Loucy (cell line): ENCODE measurements around the gene KLHL6.

Experiments used
- H2AFZ ChIP-seq: fragments of 200-600 bp; sonication (generic); 2 replicates; pipeline ENCODE4 v1.6.0; 2016; ENCODE audit warnings: antibody characterized with exemption, mild to moderate bottlenecking, low read length, moderate library complexity
- H3F3A ChIP-seq: fragments of 200-600 bp; 2 replicates; pipeline ENCODE4 v1.6.0; 2016; ENCODE audit warnings: antibody characterized with exemption, low read depth, mild to moderate bottlenecking
- H3K27me3 ChIP-seq: fragments of 200-600 bp; sonication (generic); 2 replicates; pipeline ENCODE4 v1.6.1; 2014; ENCODE audit warnings: low read length, mild to moderate bottlenecking; ENCODE audit not compliant: insufficient read depth, poor library complexity, severe bottlenecking
- H3K36me3 ChIP-seq: fragments of 200-600 bp; sonication (generic); 2 replicates; pipeline ENCODE4 v1.6.1; 2016; ENCODE audit warnings: low read length; ENCODE audit not compliant: insufficient read depth
- H3K4me1 ChIP-seq: fragments of 200-600 bp; sonication (generic); 2 replicates; pipeline ENCODE4 v1.5.1; 2014; ENCODE audit warnings: low read length, mild to moderate bottlenecking; ENCODE audit not compliant: insufficient read depth, poor library complexity, severe bottlenecking
- H3K4me2 ChIP-seq: fragments of 200-600 bp; sonication (generic); 2 replicates; pipeline ENCODE4 v1.6.0; 2014; ENCODE audit warnings: antibody characterized with exemption, low read length, low read depth, mild to moderate bottlenecking; ENCODE audit not compliant: poor library complexity, severe bottlenecking
- H3K4me3 ChIP-seq: fragments of 200-600 bp; sonication (generic); 2 replicates; pipeline ENCODE4 v1.5.1; 2014; ENCODE audit warnings: low read length, mild to moderate bottlenecking, mixed read lengths; ENCODE audit not compliant: poor library complexity, severe bottlenecking
- H3K79me2 ChIP-seq: fragments of 200-600 bp; sonication (generic); 2 replicates; pipeline ENCODE4 v1.6.1; 2014; ENCODE audit warnings: low read length; ENCODE audit not compliant: insufficient read depth
- H3K9ac ChIP-seq: fragments of 200-600 bp; sonication (generic); 2 replicates; pipeline ENCODE4 v1.6.0; 2014; ENCODE audit warnings: mild to moderate bottlenecking, low read depth, low read length, moderate library complexity; ENCODE audit not compliant: poor library complexity, severe bottlenecking
- H3K9me2 ChIP-seq: fragments of 200-600 bp; sonication (generic); replicated peaks from 2 replicates; pipeline ENCODE4 v1.6.1; 2016; ENCODE audit warnings: low read depth, low read length, mixed read lengths
- H3K9me3 ChIP-seq: fragments of 200-600 bp; sonication (generic); 2 replicates; pipeline ENCODE4 v1.6.1; 2014; ENCODE audit warnings: mild to moderate bottlenecking, antibody characterized with exemption, low read length, low read depth; ENCODE audit not compliant: insufficient read depth
- H4K20me1 ChIP-seq: fragments of 200-600 bp; sonication (generic); 2 replicates; pipeline ENCODE4 v1.6.0; 2014; ENCODE audit warnings: antibody characterized with exemption, low read length, mild to moderate bottlenecking; ENCODE audit not compliant: insufficient read depth, poor library complexity, severe bottlenecking
- CTCF ChIP-seq: fragments of 200-600 bp; sonication (generic); conservative IDR thresholded peaks from 2 replicates; pipeline ENCODE4 v1.5.1; 2014; ENCODE audit warnings: mild to moderate bottlenecking, antibody characterized with exemption, low read length
- EZH2phosphoT487 ChIP-seq: fragments of 200-600 bp; IDR thresholded peaks from 2 replicates; pipeline ENCODE4 v1.6.1; 2018; ENCODE audit warnings: antibody characterized with exemption, mild to moderate bottlenecking, moderate library complexity, borderline replicate concordance

The KLHL6 gene

GRCh38 chr3:183548262-183548769 lies 7.2 kb downstream of the KLHL6 start:
- no peak overlapping the region for H3K9ac ChIP-seq
- H3K9me3 ChIP-seq: no peaks in the 10 kb centered on the region
- no peaks in the 10 kb centered on the region for H3F3A ChIP-seq
- H3K79me2 ChIP-seq: peaks cover 100% of the 10 kb centered on the region
- no peak for TF ChIP-seq EZH2phosphoT487
- no peak for TF ChIP-seq CTCF
- H3K27me3 ChIP-seq: no peaks in the 10 kb centered on the region
- peaks cover 69% of the 10 kb centered on the region for H3K4me1 ChIP-seq
- no peak overlapping the region for H2AFZ ChIP-seq
- H3K36me3 ChIP-seq: no peaks in the 10 kb centered on the region; the same call in 1 of the 2 replicates
- peak overlapping the region; percentile 46 for H3K4me3 ChIP-seq
- peaks cover 76% of the 10 kb centered on the region for H4K20me1 ChIP-seq
- H3K9me2 ChIP-seq: no peaks in the 10 kb centered on the region
- H3K4me2 ChIP-seq: peak overlapping the region; percentile 97

GRCh38 chr3:183546625-183547024 lies 8.9 kb downstream of the KLHL6 start:
- peaks cover 100% of the 10 kb centered on the region for H3K79me2 ChIP-seq
- H3K27me3 ChIP-seq: no peaks in the 10 kb centered on the region
- H3F3A ChIP-seq: no peaks in the 10 kb centered on the region
- H4K20me1 ChIP-seq: peaks cover 80% of the 10 kb centered on the region
- H3K9me2 ChIP-seq: no peaks in the 10 kb centered on the region
- TF ChIP-seq EZH2phosphoT487: no peak
- no peak for TF ChIP-seq CTCF
- no peak overlapping the region for H3K9ac ChIP-seq
- H3K9me3 ChIP-seq: no peaks in the 10 kb centered on the region
- H3K4me2 ChIP-seq: no peak overlapping the region
- H3K36me3 ChIP-seq: no peaks in the 10 kb centered on the region; the same call in 1 of the 2 replicates
- H3K4me3 ChIP-seq: no peak overlapping the region
- peaks cover 72% of the 10 kb centered on the region for H3K4me1 ChIP-seq
- H2AFZ ChIP-seq: no peak overlapping the region

- Histone ChIP-seq H3K4me2 (peak overlapping the region; percentile 46), H3F3A (no peaks in the 10 kb centered on the region), H3K9me3 (no peaks in the 10 kb centered on the region), H3K36me3 (no peaks in the 10 kb centered on the region; the same call in 1 of the 2 replicates), H4K20me1 (peaks cover 83% of the 10 kb centered on the region), H3K79me2 (peaks cover 100% of the 10 kb centered on the region), H3K9ac (no peak overlapping the region), H2AFZ (no peak overlapping the region), H3K9me2 (no peaks in the 10 kb centered on the region), H3K27me3 (no peaks in the 10 kb centered on the region), H3K4me3 (no peak overlapping the region), H3K4me1 (peaks cover 75% of the 10 kb centered on the region)
- TF ChIP-seq EZH2phosphoT487: no peak
- TF ChIP-seq CTCF: no peak
These were observed 9.8 kb downstream of the KLHL6 start for GRCh38 chr3:183545708-183546107.
